ENCODE measurements around the gene DNAJC18.

Gene DNAJC18

DNA sequence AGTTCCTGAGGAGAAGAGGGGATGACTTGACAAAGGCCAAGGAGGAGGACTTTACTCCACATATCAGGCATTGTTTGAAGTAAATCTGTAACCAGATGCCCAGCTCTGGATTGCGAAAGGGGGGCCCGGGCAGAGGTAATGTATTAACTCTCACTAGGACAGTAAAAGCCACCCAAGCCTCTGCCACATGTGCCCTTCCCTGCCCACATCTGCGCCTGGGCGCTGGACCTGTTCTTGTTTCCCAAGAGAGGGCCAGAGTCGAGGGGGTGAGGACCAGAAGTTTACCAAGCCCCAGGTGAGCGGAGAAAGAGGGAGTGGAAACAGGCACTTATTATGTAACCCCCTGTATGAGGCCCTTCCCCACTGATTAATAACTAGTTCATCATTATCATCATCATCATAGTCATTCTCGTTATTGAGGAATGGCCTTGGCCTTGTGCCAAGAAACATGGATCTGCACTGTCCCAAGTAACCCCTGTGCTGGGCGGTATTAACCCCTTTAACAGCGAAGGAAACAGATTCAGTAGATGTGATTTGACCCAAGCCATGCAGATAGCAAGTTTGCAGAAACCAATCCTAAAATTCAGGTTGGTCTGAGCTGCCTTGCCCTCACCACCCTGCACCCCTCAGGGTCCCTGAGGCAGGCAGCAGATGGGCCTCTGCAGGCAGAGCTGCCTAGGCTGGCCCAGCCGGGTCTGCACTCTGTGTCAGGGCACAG lies 55.9 kb downstream of the DNAJC18 start, which contains the start of gene SLC23A1:
SLC23A1 (minus strand) TSS at position 23 of the 718 bp plus-strand sequence. CDS start 44 bp downstream, outside the sequence.
- H3K9ac ChIP-seq (ENCODE audit: low read depth, low read length), result no peak within 1 kb of the TSS
- H3K27me3 ChIP-seq (ENCODE audit: control insufficient read depth, insufficient read depth, low read length), result no peaks in the 10 kb centered on the region
- peaks cover 32% of the 10 kb centered on the region for H3K4me1 ChIP-seq (ENCODE audit: control insufficient read depth, insufficient read depth, low read length)
- H3K9me3 ChIP-seq (replicated peaks; ENCODE audit: low read length), result no peaks in the 10 kb centered on the region
- no peaks in the 10 kb centered on the region for H3K36me3 ChIP-seq (ENCODE audit: insufficient read depth, low read length)
- H3K4me3 ChIP-seq (ENCODE audit: low read length), result no peak within 1 kb of the TSS
- no peak within 1 kb of the TSS for H3K4me2 ChIP-seq (ENCODE audit: low read length)

DNA sequence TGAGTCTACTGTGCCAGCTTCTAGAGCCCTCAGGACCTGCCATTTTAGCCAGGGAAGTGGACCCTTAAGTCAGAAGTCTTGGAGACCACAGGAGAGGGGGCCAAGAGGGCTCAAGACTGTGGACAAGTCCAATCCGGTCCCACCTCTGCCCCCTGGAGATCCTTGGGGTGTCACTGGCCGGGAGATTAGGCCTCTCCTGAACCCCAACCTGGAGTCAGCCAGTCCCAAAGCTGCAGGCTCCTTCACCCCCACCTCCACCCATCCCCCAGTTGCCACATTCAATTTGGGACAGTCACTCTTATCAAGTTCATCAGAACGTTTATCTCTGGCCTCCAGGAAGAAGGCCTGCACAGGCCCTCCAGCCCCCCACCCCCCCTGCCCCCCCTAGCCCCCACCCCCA lies 56.5 kb downstream of the DNAJC18 start:
- Histone ChIP-seq H3K4me3 (ENCODE audit: low read length) (no peak overlapping the region), H3K27me3 (ENCODE audit: control insufficient read depth, insufficient read depth, low read length) (no peaks in the 10 kb centered on the region), H3K4me2 (ENCODE audit: low read length) (no peak overlapping the region), H3K9me3 (replicated peaks; ENCODE audit: low read length) (no peaks in the 10 kb centered on the region), H3K4me1 (ENCODE audit: control insufficient read depth, insufficient read depth, low read length) (peaks cover 27% of the 10 kb centered on the region), H3K9ac (ENCODE audit: low read depth, low read length) (no peak overlapping the region), H3K36me3 (ENCODE audit: insufficient read depth, low read length) (no peaks in the 10 kb centered on the region)

DNA sequence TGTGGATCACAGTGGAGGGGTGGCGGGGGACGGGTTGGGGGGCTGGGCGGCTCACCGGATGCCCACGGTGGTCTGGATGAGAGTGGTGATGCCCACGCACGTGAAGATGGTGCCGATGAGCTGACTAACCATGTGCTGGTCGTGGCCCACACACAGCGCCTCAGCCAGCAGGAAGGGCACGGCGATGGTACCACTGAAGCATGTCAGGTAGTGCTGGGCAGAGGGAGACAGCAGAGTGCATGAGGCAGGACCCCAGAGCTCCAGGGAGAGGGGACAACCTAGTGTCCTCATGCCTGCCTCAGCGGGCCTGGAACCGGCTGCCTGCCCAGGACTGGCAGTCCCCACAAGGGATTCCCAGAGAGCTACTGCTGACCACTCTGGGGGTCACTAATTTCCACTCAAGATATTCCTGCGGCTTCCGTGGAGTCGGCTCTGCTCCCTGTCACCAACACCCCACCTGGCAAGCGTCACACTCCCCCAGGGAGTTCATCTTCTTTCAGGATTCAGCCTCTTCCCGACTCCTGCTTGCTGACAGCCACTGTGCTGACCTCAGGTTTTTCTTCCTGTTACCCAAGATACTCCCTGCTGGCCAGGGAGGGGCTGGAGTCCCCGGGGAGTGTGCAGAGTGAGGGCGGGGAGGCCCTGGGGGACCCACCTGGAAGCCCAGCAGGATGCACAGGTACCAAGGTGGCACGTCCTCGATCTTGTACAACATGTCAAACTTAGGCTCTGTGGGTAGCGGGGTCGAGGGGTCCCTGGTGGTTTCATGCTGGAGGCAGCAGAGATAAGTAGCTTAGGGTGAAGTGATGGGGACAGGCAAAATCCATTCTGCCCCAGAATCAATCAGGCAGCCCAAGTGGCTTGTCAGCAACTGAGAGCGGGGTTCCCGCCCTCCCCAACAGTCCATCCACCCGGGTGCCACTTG lies 57.2 kb downstream of the DNAJC18 start:
- Histone ChIP-seq H3K9ac (ENCODE audit: low read depth, low read length) (no peak overlapping the region), H3K4me3 (ENCODE audit: low read length) (no peak overlapping the region), H3K9me3 (replicated peaks; ENCODE audit: low read length) (no peaks in the 10 kb centered on the region), H3K4me2 (ENCODE audit: low read length) (no peak overlapping the region), H3K27me3 (ENCODE audit: control insufficient read depth, insufficient read depth, low read length) (no peaks in the 10 kb centered on the region), H3K4me1 (ENCODE audit: control insufficient read depth, insufficient read depth, low read length) (peaks cover 27% of the 10 kb centered on the region), H3K36me3 (ENCODE audit: insufficient read depth, low read length) (no peaks in the 10 kb centered on the region)

DNA sequence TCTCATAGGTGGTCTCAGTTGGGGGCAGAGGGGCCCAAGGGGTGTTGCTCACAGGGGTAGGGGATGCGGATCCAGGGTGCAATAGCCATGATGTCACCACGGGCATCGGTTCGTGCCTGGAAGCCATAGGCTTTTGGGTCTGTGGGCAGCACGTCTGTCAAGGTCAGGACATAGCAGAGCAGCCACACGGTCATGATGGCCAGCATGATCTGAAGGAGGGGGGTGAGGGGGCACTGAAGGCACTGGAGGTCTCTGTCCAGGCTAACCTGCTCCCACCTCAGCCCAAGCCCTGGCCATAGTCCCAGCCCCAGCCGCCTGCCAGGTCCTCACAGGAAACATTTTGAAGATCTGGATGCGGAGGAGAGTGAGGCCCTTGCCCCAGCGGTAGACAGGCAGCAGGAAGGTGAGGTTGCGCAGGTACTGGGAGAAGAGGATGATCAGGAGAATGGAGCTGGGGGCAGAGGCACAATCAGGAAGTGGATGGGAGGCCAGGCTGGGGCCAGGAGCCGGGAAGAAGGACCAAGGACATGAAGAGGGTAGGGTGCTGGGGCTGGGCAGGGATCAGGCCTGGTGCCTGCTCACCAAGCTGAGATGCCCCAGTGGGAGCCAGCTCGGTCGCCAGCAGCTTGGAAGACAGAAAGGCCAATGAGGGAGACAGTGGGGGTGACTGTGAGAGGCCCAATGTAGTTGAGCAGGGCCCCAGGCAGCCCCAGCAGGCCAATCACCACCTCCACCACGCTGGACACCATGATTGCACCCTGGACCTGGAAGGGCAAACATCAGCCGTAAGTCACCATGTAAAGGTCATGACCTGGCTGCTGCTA lies 59.5 kb downstream of the DNAJC18 start:
- Histone ChIP-seq H3K4me3 (ENCODE audit: low read length) (no peak overlapping the region), H3K9ac (ENCODE audit: low read depth, low read length) (no peak overlapping the region), H3K27me3 (ENCODE audit: control insufficient read depth, insufficient read depth, low read length) (no peaks in the 10 kb centered on the region), H3K4me1 (ENCODE audit: control insufficient read depth, insufficient read depth, low read length) (peaks cover 19% of the 10 kb centered on the region), H3K4me2 (ENCODE audit: low read length) (no peak overlapping the region), H3K9me3 (replicated peaks; ENCODE audit: low read length) (no peaks in the 10 kb centered on the region), H3K36me3 (ENCODE audit: insufficient read depth, low read length) (peaks cover 5% of the 10 kb centered on the region)

- Histone ChIP-seq H3K36me3 (ENCODE audit: insufficient read depth, low read length) (peaks cover 9% of the 10 kb centered on the region), H3K9me3 (replicated peaks; ENCODE audit: low read length) (no peaks in the 10 kb centered on the region), H3K4me2 (ENCODE audit: low read length) (no peak overlapping the region), H3K4me3 (ENCODE audit: low read length) (no peak overlapping the region), H3K4me1 (ENCODE audit: control insufficient read depth, insufficient read depth, low read length) (peaks cover 12% of the 10 kb centered on the region), H3K27me3 (ENCODE audit: control insufficient read depth, insufficient read depth, low read length) (no peaks in the 10 kb centered on the region), H3K9ac (ENCODE audit: low read depth, low read length) (no peak overlapping the region)
These were observed 60.4 kb downstream of the DNAJC18 start for GRCh38 chr5:139378941-139379361.

GRCh38 chr5:139378101-139378825 lies 61.1 kb downstream of the DNAJC18 start:
- H3K4me1 ChIP-seq (ENCODE audit: control insufficient read depth, insufficient read depth, low read length), result peaks cover 13% of the 10 kb centered on the region
- H3K9ac ChIP-seq (ENCODE audit: low read depth, low read length), result no peak overlapping the region
- no peak overlapping the region for H3K4me3 ChIP-seq (ENCODE audit: low read length)
- H3K9me3 ChIP-seq (replicated peaks; ENCODE audit: low read length), result no peaks in the 10 kb centered on the region
- H3K27me3 ChIP-seq (ENCODE audit: control insufficient read depth, insufficient read depth, low read length), result no peaks in the 10 kb centered on the region
- peaks cover 9% of the 10 kb centered on the region for H3K36me3 ChIP-seq (ENCODE audit: insufficient read depth, low read length)
- no peak overlapping the region for H3K4me2 ChIP-seq (ENCODE audit: low read length)

DNA sequence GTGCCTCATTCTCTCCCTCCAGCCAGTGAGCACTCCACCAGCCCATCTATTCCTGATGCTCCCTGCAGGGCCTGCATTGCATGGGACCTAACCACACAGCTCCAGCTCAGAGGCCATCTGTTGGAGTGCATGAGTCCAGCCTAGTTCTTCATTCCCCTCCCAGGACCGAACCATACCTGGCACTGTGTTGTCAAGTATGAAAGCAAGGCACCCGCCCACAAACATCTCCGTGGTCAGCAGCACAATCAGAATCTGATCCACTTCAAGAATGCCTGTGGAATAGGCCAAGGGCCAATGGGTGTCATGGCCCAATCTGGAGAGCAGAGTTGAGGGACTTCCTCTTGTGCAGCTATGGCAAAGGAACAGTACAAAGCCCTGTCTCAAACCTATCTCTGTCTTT lies 62.1 kb downstream of the DNAJC18 start:
- H3K4me1 ChIP-seq (ENCODE audit: control insufficient read depth, insufficient read depth, low read length), result peaks cover 11% of the 10 kb centered on the region
- H3K36me3 ChIP-seq (ENCODE audit: insufficient read depth, low read length), result peaks cover 9% of the 10 kb centered on the region
- no peak overlapping the region for H3K4me2 ChIP-seq (ENCODE audit: low read length)
- H3K27me3 ChIP-seq (ENCODE audit: control insufficient read depth, insufficient read depth, low read length), result no peaks in the 10 kb centered on the region
- no peaks in the 10 kb centered on the region for H3K9me3 ChIP-seq (replicated peaks; ENCODE audit: low read length)
- no peak overlapping the region for H3K9ac ChIP-seq (ENCODE audit: low read depth, low read length)
- H3K4me3 ChIP-seq (ENCODE audit: low read length), result no peak overlapping the region

GRCh38 chr5:139376364-139376763 lies 63.0 kb downstream of the DNAJC18 start:
- Histone ChIP-seq H3K36me3 (ENCODE audit: insufficient read depth, low read length) (peaks cover 18% of the 10 kb centered on the region), H3K9ac (ENCODE audit: low read depth, low read length) (no peak overlapping the region), H3K4me2 (ENCODE audit: low read length) (no peak overlapping the region), H3K4me1 (ENCODE audit: control insufficient read depth, insufficient read depth, low read length) (peaks cover 14% of the 10 kb centered on the region), H3K9me3 (replicated peaks; ENCODE audit: low read length) (no peaks in the 10 kb centered on the region), H3K4me3 (ENCODE audit: low read length) (no peak overlapping the region), H3K27me3 (ENCODE audit: control insufficient read depth, insufficient read depth, low read length) (no peaks in the 10 kb centered on the region)

- peaks cover 16% of the 10 kb centered on the region for H3K4me1 ChIP-seq (ENCODE audit: control insufficient read depth, insufficient read depth, low read length)
These were observed 64.4 kb downstream of the DNAJC18 start for GRCh38 chr5:139374909-139375308.

GRCh38 chr5:139371482-139372435 lies 67.6 kb downstream of the DNAJC18 start:
- Histone ChIP-seq H3K4me3 (ENCODE audit: low read length) (no peak overlapping the region), H3K9ac (ENCODE audit: low read depth, low read length) (no peak overlapping the region), H3K4me1 (ENCODE audit: control insufficient read depth, insufficient read depth, low read length) (peaks cover 32% of the 10 kb centered on the region), H3K9me3 (replicated peaks; ENCODE audit: low read length) (no peaks in the 10 kb centered on the region), H3K4me2 (ENCODE audit: low read length) (no peak overlapping the region), H3K36me3 (ENCODE audit: insufficient read depth, low read length) (peaks cover 34% of the 10 kb centered on the region), H3K27me3 (ENCODE audit: control insufficient read depth, insufficient read depth, low read length) (no peaks in the 10 kb centered on the region)

More at GRCh38 chr5:139374909-139375308, 64.4 kb downstream of the DNAJC18 start:
- no peaks in the 10 kb centered on the region for H3K9me3 ChIP-seq (replicated peaks; ENCODE audit: low read length)
- no peaks in the 10 kb centered on the region for H3K27me3 ChIP-seq (ENCODE audit: control insufficient read depth, insufficient read depth, low read length)
- no peak overlapping the region for H3K9ac ChIP-seq (ENCODE audit: low read depth, low read length)
- no peak overlapping the region for H3K4me3 ChIP-seq (ENCODE audit: low read length)
- no peak overlapping the region for H3K4me2 ChIP-seq (ENCODE audit: low read length)
- peaks cover 24% of the 10 kb centered on the region for H3K36me3 ChIP-seq (ENCODE audit: insufficient read depth, low read length)

All from skeletal muscle satellite cell (primary cell).